Measurements from ENCODE around the gene KDF1. TPM values are rescaled to one million over a fixed set of nuclear protein-coding genes. Genes with fewer than 3 reads are reported as not detected.

Gene KDF1
- 11.9 to 12.9 TPM (median 12.7 TPM) in 3 replicates for total RNA-seq

GRCh38 chr1:26959722-26960624 lies at the start of gene KDF1:
Gene KDF1 (minus strand): TSS chr1:26960468. CDS start chr1:26952380, 8,088 bp downstream.
- peaks cover 7% of the 10 kb centered on the region for H3K9me3 Mint-ChIP-seq
- peaks cover 51% of the 10 kb centered on the region for H3K27me3 Mint-ChIP-seq (ENCODE audit: low read depth)
- peaks cover 7% of the 10 kb centered on the region for H3K4me1 Mint-ChIP-seq
- H3K36me3 Mint-ChIP-seq = peaks cover 10% of the 10 kb centered on the region
- peak within 1 kb of the TSS; percentile 73 for H3K4me3 Mint-ChIP-seq
- H3K27ac Mint-ChIP-seq = peak within 1 kb of the TSS; percentile 64
- DNase-seq (ENCODE audit: low spot score in 2 of 2, unreplicated experiment in 2 of 2) = peak; percentile 56 to 76
- peak; percentile 43 for TF ChIP-seq CTCF (IDR thresholded peaks at IDR 0.05; ENCODE audit: unreplicated experiment)

GRCh38 chr1:27009601-27010197 lies 49.4 kb upstream of the KDF1 start:
- Mint-ChIP-seq H3K27me3 (ENCODE audit: low read depth) (no peaks in the 10 kb centered on the region), H3K9me3 (no peaks in the 10 kb centered on the region), H3K4me3 (no peak overlapping the region), H3K4me1 (peaks cover 52% of the 10 kb centered on the region), H3K36me3 (no peaks in the 10 kb centered on the region), H3K27ac (peak overlapping the region; percentile 25)
- no peak for DNase-seq (ENCODE audit: low spot score in 2 of 2, unreplicated experiment in 2 of 2)
- no peak for TF ChIP-seq CTCF (IDR thresholded peaks at IDR 0.05; ENCODE audit: unreplicated experiment)

GRCh38 chr1:27007909-27008582 lies 47.8 kb upstream of the KDF1 start:
- TF ChIP-seq CTCF (IDR thresholded peaks at IDR 0.05; ENCODE audit: unreplicated experiment) = no peak
- H3K9me3 Mint-ChIP-seq = no peaks in the 10 kb centered on the region
- H3K36me3 Mint-ChIP-seq = no peaks in the 10 kb centered on the region
- no peak overlapping the region for H3K4me3 Mint-ChIP-seq
- H3K27me3 Mint-ChIP-seq (ENCODE audit: low read depth) = no peaks in the 10 kb centered on the region
- peak in 1 of 2 experiments; percentile 39 for DNase-seq (ENCODE audit: low spot score in 2 of 2, unreplicated experiment in 2 of 2)
- H3K4me1 Mint-ChIP-seq = peaks cover 63% of the 10 kb centered on the region
- peak overlapping the region; percentile 85 for H3K27ac Mint-ChIP-seq

GRCh38 chr1:27006683-27007082 lies 46.4 kb upstream of the KDF1 start:
- no peak for TF ChIP-seq CTCF (IDR thresholded peaks at IDR 0.05; ENCODE audit: unreplicated experiment)
- H3K4me1 Mint-ChIP-seq = peaks cover 59% of the 10 kb centered on the region
- no peaks in the 10 kb centered on the region for H3K27me3 Mint-ChIP-seq (ENCODE audit: low read depth)
- no peaks in the 10 kb centered on the region for H3K9me3 Mint-ChIP-seq
- no peaks in the 10 kb centered on the region for H3K36me3 Mint-ChIP-seq
- no peak overlapping the region for H3K4me3 Mint-ChIP-seq
- DNase-seq (ENCODE audit: low spot score in 2 of 2, unreplicated experiment in 2 of 2) = no peak
- no peak overlapping the region for H3K27ac Mint-ChIP-seq

- DNase-seq (ENCODE audit: low spot score in 2 of 2, unreplicated experiment in 2 of 2) = no peak
- Mint-ChIP-seq H3K36me3 (no peaks in the 10 kb centered on the region), H3K4me1 (peaks cover 54% of the 10 kb centered on the region), H3K27me3 (ENCODE audit: low read depth) (no peaks in the 10 kb centered on the region), H3K4me3 (no peak overlapping the region), H3K27ac (no peak overlapping the region), H3K9me3 (no peaks in the 10 kb centered on the region)
- peak; percentile 14 for TF ChIP-seq CTCF (IDR thresholded peaks at IDR 0.05; ENCODE audit: unreplicated experiment)
These were observed 45.6 kb upstream of the KDF1 start for GRCh38 chr1:27005648-27006496.
